ENCODE measurements around the gene CPEB4. TPM values are rescaled to one million over a fixed set of nuclear protein-coding genes. Genes with fewer than 3 reads are reported as not detected.

CPEB4 gene
- total RNA-seq, 4 donors from 2014 or later: 43.3 to 60.6 (median 52.4) TPM

GRCh38 chr5:173843794-173844193 is 44.4 kb upstream of the CPEB4 start:
- Histone ChIP-seq H3K4me1 (no peaks in the 10 kb centered on the region), H3K36me3 (no peaks in the 10 kb centered on the region), H3K27me3 (no peaks in the 10 kb centered on the region), H3K9me3 (peaks cover 0 to 7% (median 0%) of the 10 kb centered on the region in 3 donors), H3K4me3 (no peak overlapping the region), H3K27ac (no peak overlapping the region)
- no peak for TF ChIP-seq POLR2A (IDR thresholded peaks at IDR 0.05)
- no peak for TF ChIP-seq CTCF (IDR thresholded peaks at IDR 0.05)
- no peak for TF ChIP-seq POLR2AphosphoS5 (IDR thresholded peaks at IDR 0.05)
- TF ChIP-seq EP300 (IDR thresholded peaks at IDR 0.05): no peak
- no peak for ATAC-seq
- WGBS, 2 donors (ENCODE audit: low coverage in 1 of 2): 0% methylated on average over 1 of the region's 3 CpGs; no CpG with 5 or more reads in 1 of the 2 donors

GRCh38 chr5:173845321-173845720 is 42.8 kb upstream of the CPEB4 start:
- H3K36me3 ChIP-seq: no peaks in the 10 kb centered on the region
- no peaks in the 10 kb centered on the region for H3K4me1 ChIP-seq
- H3K27me3 ChIP-seq: no peaks in the 10 kb centered on the region
- no peak overlapping the region for H3K27ac ChIP-seq
- no peak for ATAC-seq
- TF ChIP-seq CTCF (IDR thresholded peaks at IDR 0.05) (no peak), EP300 (IDR thresholded peaks at IDR 0.05) (no peak), POLR2A (IDR thresholded peaks at IDR 0.05) (no peak), POLR2AphosphoS5 (IDR thresholded peaks at IDR 0.05) (no peak)
- no peak overlapping the region for H3K4me3 ChIP-seq
- 80 to 91% methylated on average over 6 of the region's 6 CpGs for whole genome bisulfite sequencing, 2 donors (ENCODE audit: low coverage in 1 of 2)
- H3K9me3 ChIP-seq: peaks cover 0 to 16% (median 0%) of the 10 kb centered on the region in 3 donors

DNA sequence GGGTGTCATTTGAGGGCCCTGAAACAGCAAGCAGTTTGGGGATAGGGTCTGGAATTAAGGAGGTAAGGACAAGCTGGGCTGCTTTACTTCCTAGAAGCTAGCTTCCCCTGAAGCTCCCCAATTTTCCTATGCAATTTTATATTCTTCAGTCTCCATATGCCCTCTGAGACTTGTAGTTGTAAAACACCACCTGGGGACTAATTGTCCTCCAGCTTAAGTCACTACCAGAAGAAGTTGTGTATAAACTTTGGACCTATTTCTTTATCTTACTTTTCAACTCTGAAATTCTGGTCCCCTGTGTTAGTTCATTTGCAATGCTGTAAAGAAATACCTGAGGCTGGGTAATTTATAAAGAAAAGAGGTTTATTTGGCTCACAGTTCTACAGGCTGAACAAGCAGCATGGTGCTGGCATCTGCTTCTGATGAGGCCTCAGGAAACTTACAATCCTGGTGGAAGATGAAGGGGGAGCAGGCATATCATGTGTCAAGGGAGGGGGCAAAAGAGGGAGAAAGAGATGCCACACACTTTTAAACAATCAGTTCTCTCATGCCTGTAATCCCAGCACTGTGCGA is 41.1 kb upstream of the CPEB4 start:
- Histone ChIP-seq H3K4me1 (no peaks in the 10 kb centered on the region), H3K4me3 (no peak overlapping the region), H3K9me3 (peaks cover 0 to 16% (median 0%) of the 10 kb centered on the region in 3 donors), H3K27ac (no peak overlapping the region), H3K36me3 (no peaks in the 10 kb centered on the region), H3K27me3 (no peaks in the 10 kb centered on the region)
- no peak for ATAC-seq
- WGBS, 2 donors (ENCODE audit: low coverage in 1 of 2): 0% methylated on average over 1 of the region's 1 CpG; no CpG with 5 or more reads in 1 of the 2 donors
- TF ChIP-seq EP300 (IDR thresholded peaks at IDR 0.05) (no peak), CTCF (IDR thresholded peaks at IDR 0.05) (no peak), POLR2AphosphoS5 (IDR thresholded peaks at IDR 0.05) (no peak), POLR2A (IDR thresholded peaks at IDR 0.05) (no peak)

DNA sequence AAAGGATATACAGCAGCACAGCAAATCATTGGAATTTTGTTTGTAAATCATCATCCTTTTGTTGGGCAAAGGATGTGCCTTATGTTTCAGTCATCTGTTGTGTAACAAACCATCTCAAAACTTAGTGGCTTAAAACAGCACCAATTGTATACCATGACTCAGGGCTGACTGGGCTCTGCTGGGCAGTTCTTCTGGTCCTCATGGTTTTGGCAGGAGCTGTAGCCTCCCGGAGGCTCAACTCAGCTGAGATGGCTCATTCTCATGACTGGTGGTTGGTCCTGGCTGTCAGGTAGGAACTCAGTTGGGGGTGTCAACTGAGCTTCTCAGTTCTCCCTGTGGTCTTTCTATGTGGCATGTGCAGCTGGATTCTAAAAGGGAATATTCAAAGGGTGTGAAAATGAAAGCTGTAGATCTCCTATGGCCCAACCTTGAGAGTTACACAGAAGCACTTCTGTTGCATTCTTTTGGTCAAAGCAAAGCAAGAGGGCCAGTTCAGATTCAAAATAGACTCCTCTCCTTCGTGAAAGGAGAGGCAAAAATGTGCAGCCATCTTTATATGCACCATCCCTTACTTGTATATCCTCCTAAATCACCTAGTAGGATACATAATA is 39.1 kb upstream of the CPEB4 start:
- no peaks in the 10 kb centered on the region for H3K27me3 ChIP-seq
- no peak for ATAC-seq

More for the DNA sequence above, 39.1 kb upstream of the CPEB4 start:
- no peak overlapping the region for H3K27ac ChIP-seq
- no peak overlapping the region for H3K4me3 ChIP-seq
- TF ChIP-seq POLR2A (IDR thresholded peaks at IDR 0.05) (no peak), CTCF (IDR thresholded peaks at IDR 0.05) (no peak), POLR2AphosphoS5 (IDR thresholded peaks at IDR 0.05) (no peak), EP300 (IDR thresholded peaks at IDR 0.05) (no peak)
- 69 to 75% methylated on average over 1 to 2 of the region's 2 CpGs for WGBS, 2 donors (ENCODE audit: low coverage in 1 of 2)
- H3K9me3 ChIP-seq: peaks cover 0 to 16% (median 0%) of the 10 kb centered on the region in 3 donors
- H3K4me1 ChIP-seq: no peaks in the 10 kb centered on the region
- H3K36me3 ChIP-seq: no peaks in the 10 kb centered on the region

Data from gastroesophageal sphincter (tissue), 4 donors.